ENCODE results near the gene AGTR2.
"Not testable (repeated sequence)": the region's sequence is repeated elsewhere in the genome, so short reads cannot be mapped to it uniquely, and the experiment has no call there.

Gene AGTR2

GRCh38 chrX:116170511-116170910, at the start of gene AGTR2:
AGTR2 (plus strand) TSS chrX:116170744; CDS start chrX:116172281, 1,537 bp downstream.
- H3K27ac ChIP-seq (ENCODE audit: low read depth, low read length): no peak within 1 kb of the TSS
- H3K27me3 ChIP-seq (ENCODE audit: control insufficient read depth, insufficient read depth, low read length): peaks cover 15% of the 10 kb centered on the region; the same call in 1 of the 2 replicates
- H3K4me3 ChIP-seq (ENCODE audit: low read depth, low read length): no peak within 1 kb of the TSS
- no peak within 1 kb of the TSS for H3K9ac ChIP-seq (ENCODE audit: low read length)
- H3K9me3 ChIP-seq (ENCODE audit: control insufficient read depth, insufficient read depth, low read depth, low read length): no peaks in the 10 kb centered on the region
- no peaks in the 10 kb centered on the region for H3K36me3 ChIP-seq (ENCODE audit: control insufficient read depth, insufficient read depth, low read length)
- no peaks in the 10 kb centered on the region for H3K4me1 ChIP-seq (ENCODE audit: control insufficient read depth, insufficient read depth, low read length)

GRCh38 chrX:116135277-116135676, 35.3 kb upstream of the AGTR2 start:
- Histone ChIP-seq H3K36me3 (ENCODE audit: control insufficient read depth, insufficient read depth, low read length) (no peaks in the 10 kb centered on the region), H3K27ac (ENCODE audit: low read depth, low read length) (no peak overlapping the region), H3K4me3 (ENCODE audit: low read depth, low read length) (no peak overlapping the region), H3K9me3 (ENCODE audit: control insufficient read depth, insufficient read depth, low read depth, low read length) (no peaks in the 10 kb centered on the region), H3K27me3 (ENCODE audit: control insufficient read depth, insufficient read depth, low read length) (peaks cover 8% of the 10 kb centered on the region; the same call in 1 of the 2 replicates), H3K9ac (ENCODE audit: low read length) (no peak overlapping the region), H3K4me1 (ENCODE audit: control insufficient read depth, insufficient read depth, low read length) (no peaks in the 10 kb centered on the region)

- not testable (repeated sequence) for H3K36me3 ChIP-seq (ENCODE audit: control insufficient read depth, insufficient read depth, low read length); H3K9ac ChIP-seq (ENCODE audit: low read length); H3K4me3 ChIP-seq (ENCODE audit: low read depth, low read length); H3K9me3 ChIP-seq (ENCODE audit: control insufficient read depth, insufficient read depth, low read depth, low read length); H3K27ac ChIP-seq (ENCODE audit: low read depth, low read length); H3K4me1 ChIP-seq (ENCODE audit: control insufficient read depth, insufficient read depth, low read length)
- peaks cover 10% of the 10 kb centered on the region; the same call in 1 of the 2 replicates for H3K27me3 ChIP-seq (ENCODE audit: control insufficient read depth, insufficient read depth, low read length)
These were observed 29.3 kb upstream of the AGTR2 start for GRCh38 chrX:116141270-116141669.

- Histone ChIP-seq H3K9me3 (ENCODE audit: control insufficient read depth, insufficient read depth, low read depth, low read length) (no peaks in the 10 kb centered on the region; the same call in 1 of the 2 replicates), H3K36me3 (ENCODE audit: control insufficient read depth, insufficient read depth, low read length) (no peaks in the 10 kb centered on the region), H3K4me1 (ENCODE audit: control insufficient read depth, insufficient read depth, low read length) (no peaks in the 10 kb centered on the region), H3K9ac (ENCODE audit: low read length) (no peak overlapping the region), H3K27ac (ENCODE audit: low read depth, low read length) (no peak overlapping the region), H3K27me3 (ENCODE audit: control insufficient read depth, insufficient read depth, low read length) (peaks cover 10% of the 10 kb centered on the region; the same call in 1 of the 2 replicates), H3K4me3 (ENCODE audit: low read depth, low read length) (no peak overlapping the region)
These were observed 27.6 kb upstream of the AGTR2 start for GRCh38 chrX:116142976-116143375.

GRCh38 chrX:116172976-116173375, 2.4 kb downstream of the AGTR2 start:
- H3K27me3 ChIP-seq (ENCODE audit: control insufficient read depth, insufficient read depth, low read length): peaks cover 9% of the 10 kb centered on the region; the same call in 1 of the 2 replicates
- no peak overlapping the region for H3K9ac ChIP-seq (ENCODE audit: low read length)
- no peak overlapping the region for H3K4me3 ChIP-seq (ENCODE audit: low read depth, low read length)
- H3K36me3 ChIP-seq (ENCODE audit: control insufficient read depth, insufficient read depth, low read length): no peaks in the 10 kb centered on the region
- H3K27ac ChIP-seq (ENCODE audit: low read depth, low read length): no peak overlapping the region
- no peaks in the 10 kb centered on the region for H3K9me3 ChIP-seq (ENCODE audit: control insufficient read depth, insufficient read depth, low read depth, low read length)
- H3K4me1 ChIP-seq (ENCODE audit: control insufficient read depth, insufficient read depth, low read length): no peaks in the 10 kb centered on the region

- H3K36me3 ChIP-seq (ENCODE audit: control insufficient read depth, insufficient read depth, low read length): no peaks in the 10 kb centered on the region
- 0 out of 2 replicates have a peak, but pooled peaks cover 7% of the 10 kb centered on the region for H3K9me3 ChIP-seq (ENCODE audit: control insufficient read depth, insufficient read depth, low read depth, low read length)
- no peak overlapping the region for H3K9ac ChIP-seq (ENCODE audit: low read length)
- H3K27ac ChIP-seq (ENCODE audit: low read depth, low read length): no peak overlapping the region
- no peaks in the 10 kb centered on the region for H3K4me1 ChIP-seq (ENCODE audit: control insufficient read depth, insufficient read depth, low read length)
- no peak overlapping the region for H3K4me3 ChIP-seq (ENCODE audit: low read depth, low read length)
- H3K27me3 ChIP-seq (ENCODE audit: control insufficient read depth, insufficient read depth, low read length): no peaks in the 10 kb centered on the region; the same call in 1 of the 2 replicates
These were observed 10.8 kb downstream of the AGTR2 start for GRCh38 chrX:116181300-116181699.

GRCh38 chrX:116185163-116185562, 14.6 kb downstream of the AGTR2 start:
- Histone ChIP-seq H3K27ac (ENCODE audit: low read depth, low read length) (no peak overlapping the region), H3K27me3 (ENCODE audit: control insufficient read depth, insufficient read depth, low read length) (no peaks in the 10 kb centered on the region; the same call in 1 of the 2 replicates), H3K4me3 (ENCODE audit: low read depth, low read length) (no peak overlapping the region), H3K9ac (ENCODE audit: low read length) (no peak overlapping the region), H3K36me3 (ENCODE audit: control insufficient read depth, insufficient read depth, low read length) (no peaks in the 10 kb centered on the region), H3K9me3 (ENCODE audit: control insufficient read depth, insufficient read depth, low read depth, low read length) (no peaks in the 10 kb centered on the region), H3K4me1 (ENCODE audit: control insufficient read depth, insufficient read depth, low read length) (no peaks in the 10 kb centered on the region)

- H3K4me3 ChIP-seq (ENCODE audit: low read depth, low read length): no peak overlapping the region
- no peak overlapping the region for H3K9ac ChIP-seq (ENCODE audit: low read length)
- H3K27me3 ChIP-seq (ENCODE audit: control insufficient read depth, insufficient read depth, low read length): peaks cover 3% of the 10 kb centered on the region; the same call in 1 of the 2 replicates
- H3K36me3 ChIP-seq (ENCODE audit: control insufficient read depth, insufficient read depth, low read length): no peaks in the 10 kb centered on the region
- no peaks in the 10 kb centered on the region for H3K4me1 ChIP-seq (ENCODE audit: control insufficient read depth, insufficient read depth, low read length)
- H3K27ac ChIP-seq (ENCODE audit: low read depth, low read length): no peak overlapping the region
- no peaks in the 10 kb centered on the region for H3K9me3 ChIP-seq (ENCODE audit: control insufficient read depth, insufficient read depth, low read depth, low read length)
These were observed 24.1 kb downstream of the AGTR2 start for GRCh38 chrX:116194649-116195048.

- H3K27ac ChIP-seq (ENCODE audit: low read depth, low read length): no peak overlapping the region
- H3K4me1 ChIP-seq (ENCODE audit: control insufficient read depth, insufficient read depth, low read length): no peaks in the 10 kb centered on the region
- no peak overlapping the region for H3K9ac ChIP-seq (ENCODE audit: low read length)
- no peaks in the 10 kb centered on the region for H3K9me3 ChIP-seq (ENCODE audit: control insufficient read depth, insufficient read depth, low read depth, low read length)
- H3K27me3 ChIP-seq (ENCODE audit: control insufficient read depth, insufficient read depth, low read length): peaks cover 10% of the 10 kb centered on the region; the same call in 1 of the 2 replicates
- no peaks in the 10 kb centered on the region for H3K36me3 ChIP-seq (ENCODE audit: control insufficient read depth, insufficient read depth, low read length)
- no peak overlapping the region for H3K4me3 ChIP-seq (ENCODE audit: low read depth, low read length)
These were observed 27.7 kb downstream of the AGTR2 start for GRCh38 chrX:116198235-116198634.

- H3K4me3 ChIP-seq (ENCODE audit: low read depth, low read length): no peak overlapping the region
- peaks cover 12% of the 10 kb centered on the region; the same call in 1 of the 2 replicates for H3K27me3 ChIP-seq (ENCODE audit: control insufficient read depth, insufficient read depth, low read length)
- H3K4me1 ChIP-seq (ENCODE audit: control insufficient read depth, insufficient read depth, low read length): no peaks in the 10 kb centered on the region
- H3K36me3 ChIP-seq (ENCODE audit: control insufficient read depth, insufficient read depth, low read length): no peaks in the 10 kb centered on the region
- no peaks in the 10 kb centered on the region for H3K9me3 ChIP-seq (ENCODE audit: control insufficient read depth, insufficient read depth, low read depth, low read length)
- no peak overlapping the region for H3K9ac ChIP-seq (ENCODE audit: low read length)
- H3K27ac ChIP-seq (ENCODE audit: low read depth, low read length): no peak overlapping the region
These were observed 28.3 kb downstream of the AGTR2 start for GRCh38 chrX:116198810-116199209.

- no peaks in the 10 kb centered on the region for H3K36me3 ChIP-seq (ENCODE audit: control insufficient read depth, insufficient read depth, low read length)
- H3K27ac ChIP-seq (ENCODE audit: low read depth, low read length): no peak overlapping the region
- no peaks in the 10 kb centered on the region for H3K4me1 ChIP-seq (ENCODE audit: control insufficient read depth, insufficient read depth, low read length)
- H3K27me3 ChIP-seq (ENCODE audit: control insufficient read depth, insufficient read depth, low read length): peaks cover 12% of the 10 kb centered on the region; the same call in 1 of the 2 replicates
- no peak overlapping the region for H3K4me3 ChIP-seq (ENCODE audit: low read depth, low read length)
- H3K9ac ChIP-seq (ENCODE audit: low read length): no peak overlapping the region
- H3K9me3 ChIP-seq (ENCODE audit: control insufficient read depth, insufficient read depth, low read depth, low read length): no peaks in the 10 kb centered on the region
These were observed 34.4 kb downstream of the AGTR2 start for GRCh38 chrX:116204932-116205331.
